Measurements from ENCODE around the gene ZNF670.

ZNF670 gene

GRCh38 chr1:247113094-247113497, 34.5 kb upstream of the ZNF670 start:
- Mint-ChIP-seq H3K27ac (no peak overlapping the region), H3K36me3 (ENCODE audit: insufficient read depth) (no peaks in the 10 kb centered on the region), H3K9me3 (no peaks in the 10 kb centered on the region), H3K4me1 (ENCODE audit: low read depth in 2 of 2) (peaks cover 8 to 11% of the 10 kb centered on the region in 2 donors), H3K27me3 (peaks cover 38 to 61% of the 10 kb centered on the region in 2 donors), H3K4me3 (peak overlapping the region; percentile 18 to 46)
- ATAC-seq (replicated peaks) (no peak), DNase-seq (no peak)

DNA sequence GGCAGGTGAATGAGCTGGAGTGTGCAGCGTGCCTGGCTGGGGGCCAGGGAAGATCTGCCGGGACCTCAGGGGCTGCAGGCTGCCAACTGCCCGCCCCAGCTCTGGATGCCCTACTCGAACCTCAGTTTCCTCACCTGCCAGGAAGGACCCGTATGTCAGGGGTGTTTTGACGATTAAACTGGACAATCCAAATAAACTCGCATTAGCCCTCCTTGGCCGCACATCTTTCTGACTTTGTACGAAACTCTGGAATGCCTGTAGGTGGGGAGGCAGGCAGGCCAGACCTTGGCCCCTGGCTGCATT, 33.8 kb upstream of the ZNF670 start:
- Mint-ChIP-seq H3K27me3 (peaks cover 45 to 68% of the 10 kb centered on the region in 2 donors), H3K9me3 (no peaks in the 10 kb centered on the region), H3K4me3 (peak overlapping the region; percentile 18 to 46), H3K36me3 (ENCODE audit: insufficient read depth) (no peaks in the 10 kb centered on the region), H3K4me1 (ENCODE audit: low read depth in 2 of 2) (peaks cover 8 to 11% of the 10 kb centered on the region in 2 donors), H3K27ac (no peak overlapping the region)
- ATAC-seq (replicated peaks) (no peak), DNase-seq (no peak)

GRCh38 chr1:247111700-247112478, 33.3 kb upstream of the ZNF670 start:
- Mint-ChIP-seq H3K9me3 (no peaks in the 10 kb centered on the region), H3K36me3 (ENCODE audit: insufficient read depth) (no peaks in the 10 kb centered on the region), H3K27ac (no peak overlapping the region), H3K27me3 (peaks cover 50 to 74% of the 10 kb centered on the region in 2 donors), H3K4me1 (ENCODE audit: low read depth in 2 of 2) (peaks cover 8 to 11% of the 10 kb centered on the region in 2 donors), H3K4me3 (peak overlapping the region; percentile 35 to 56)
- peak; percentile 37 for ATAC-seq (replicated peaks)
- DNase-seq = no peak

DNA sequence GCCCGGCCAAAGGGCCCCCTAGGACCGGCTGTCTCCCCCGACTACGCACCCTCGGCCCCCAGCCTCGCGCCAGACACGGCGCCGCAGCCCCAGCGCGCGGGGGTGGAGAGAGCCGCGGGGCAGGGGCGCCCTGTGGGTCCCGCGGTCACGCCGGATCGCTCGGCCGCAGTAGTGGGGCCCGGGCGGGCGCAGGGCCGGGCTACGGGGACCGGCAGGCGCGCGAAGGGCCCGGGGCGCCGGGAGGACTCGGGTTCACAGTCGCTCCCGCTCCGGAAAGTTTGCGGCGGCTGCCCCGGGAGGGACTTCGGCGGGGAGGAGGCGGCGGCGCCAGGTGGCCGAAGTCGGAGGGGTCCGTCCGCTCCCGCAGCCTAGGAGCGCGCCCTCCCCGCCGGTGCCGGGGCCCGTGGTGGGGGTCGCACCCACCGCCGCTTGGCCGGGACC, 32.7 kb upstream of the ZNF670 start:
- Mint-ChIP-seq H3K27me3 (peaks cover 50 to 80% of the 10 kb centered on the region in 2 donors), H3K9me3 (no peaks in the 10 kb centered on the region), H3K4me3 (peak overlapping the region; percentile 67 to 71), H3K27ac (no peak overlapping the region), H3K36me3 (ENCODE audit: insufficient read depth) (no peaks in the 10 kb centered on the region), H3K4me1 (ENCODE audit: low read depth in 2 of 2) (peaks cover 8 to 11% of the 10 kb centered on the region in 2 donors)
- ATAC-seq (replicated peaks) (peak; percentile 53), DNase-seq (no peak)

GRCh38 chr1:247110627-247111258, 32.1 kb upstream of the ZNF670 start:
- H3K27ac Mint-ChIP-seq = no peak overlapping the region
- H3K36me3 Mint-ChIP-seq (ENCODE audit: insufficient read depth) = no peaks in the 10 kb centered on the region
- DNase-seq (no peak), ATAC-seq (replicated peaks) (peak; percentile 40)
- peaks cover 8 to 11% of the 10 kb centered on the region in 2 donors for H3K4me1 Mint-ChIP-seq (ENCODE audit: low read depth in 2 of 2)
- H3K4me3 Mint-ChIP-seq = peak overlapping the region; percentile 67 to 71
- peaks cover 50 to 84% of the 10 kb centered on the region in 2 donors for H3K27me3 Mint-ChIP-seq
- H3K9me3 Mint-ChIP-seq = no peaks in the 10 kb centered on the region

DNA sequence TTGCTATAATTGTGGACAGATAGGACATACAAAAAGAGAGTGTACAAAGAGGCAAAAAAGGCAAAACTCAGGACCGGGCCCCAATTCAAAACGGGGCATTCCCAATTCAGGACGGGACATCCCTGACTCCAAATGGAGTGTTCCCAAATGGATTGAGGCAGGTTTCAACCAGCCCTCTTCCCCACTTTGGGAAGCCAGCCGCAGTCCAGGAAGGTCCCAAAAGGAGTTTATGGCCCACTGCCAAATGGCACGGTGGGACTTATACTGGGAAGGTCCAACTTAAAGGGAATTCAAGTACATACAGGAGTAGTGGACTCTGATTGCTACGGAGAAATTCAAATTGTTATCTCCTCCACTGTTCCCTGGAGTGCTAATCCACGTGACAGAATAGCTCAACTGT, 29.1 kb upstream of the ZNF670 start:
- peaks cover 21% of the 10 kb centered on the region in 2 donors for H3K4me1 Mint-ChIP-seq (ENCODE audit: low read depth in 2 of 2)
- H3K27me3 Mint-ChIP-seq = peaks cover 42 to 60% of the 10 kb centered on the region in 2 donors
- DNase-seq (no peak), ATAC-seq (replicated peaks) (no peak)
- H3K27ac Mint-ChIP-seq = no peak overlapping the region
- peaks cover 7% of the 10 kb centered on the region for H3K36me3 Mint-ChIP-seq (ENCODE audit: insufficient read depth)
- H3K4me3 Mint-ChIP-seq = no peak overlapping the region
- H3K9me3 Mint-ChIP-seq = peaks cover 0 to 2% of the 10 kb centered on the region in 2 donors

DNA sequence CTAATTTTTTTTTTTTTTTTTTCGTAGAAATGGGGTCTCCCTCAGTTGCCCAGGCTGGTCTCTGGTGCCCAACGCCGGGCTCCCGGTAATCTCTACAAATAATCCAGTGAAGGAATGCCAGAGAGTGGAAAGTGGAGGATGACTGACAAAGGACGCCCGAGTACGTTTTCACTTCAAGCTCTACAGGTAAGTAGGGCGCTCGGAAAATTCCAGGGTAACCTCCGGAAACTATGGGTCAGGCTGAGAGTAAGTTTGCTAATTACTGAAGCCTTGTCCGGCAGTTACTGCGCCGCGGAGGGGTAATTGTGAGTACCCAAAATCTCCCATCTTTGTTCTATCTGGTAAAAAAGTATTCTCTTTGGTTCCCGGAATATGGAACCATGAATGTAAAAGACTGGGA, 27.4 kb upstream of the ZNF670 start:
- no peak overlapping the region for H3K4me3 Mint-ChIP-seq

DNA sequence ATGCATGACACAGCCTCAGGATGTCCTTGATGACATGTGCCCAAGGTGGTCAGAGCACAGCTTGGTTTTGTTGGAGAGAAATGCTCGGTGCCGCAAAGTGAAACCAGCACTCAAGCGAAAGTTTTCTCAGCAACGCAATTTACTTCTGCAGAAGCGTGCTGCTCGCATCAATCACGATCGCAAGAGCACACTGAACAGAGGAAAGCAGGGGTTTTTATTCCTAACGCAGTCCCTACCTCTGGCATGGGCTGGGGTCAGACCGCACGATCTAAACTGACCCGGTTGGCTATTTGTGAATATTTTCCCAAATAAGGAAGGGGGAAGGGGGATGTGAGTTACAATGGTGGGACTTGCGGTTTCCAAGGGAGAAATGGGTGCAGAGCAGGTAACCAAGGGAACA, 26.4 kb upstream of the ZNF670 start:
- no peak overlapping the region for H3K27ac Mint-ChIP-seq

More for the DNA sequence above, 27.4 kb upstream of the ZNF670 start:
- H3K36me3 Mint-ChIP-seq (ENCODE audit: insufficient read depth) = peaks cover 22% of the 10 kb centered on the region
- H3K27me3 Mint-ChIP-seq = peaks cover 38 to 51% of the 10 kb centered on the region in 2 donors
- H3K4me1 Mint-ChIP-seq (ENCODE audit: low read depth in 2 of 2) = peaks cover 19 to 20% of the 10 kb centered on the region in 2 donors
- ATAC-seq (replicated peaks) = no peak
- no peak for DNase-seq
- peaks cover 0 to 5% of the 10 kb centered on the region in 2 donors for H3K9me3 Mint-ChIP-seq
- no peak overlapping the region for H3K27ac Mint-ChIP-seq

GRCh38 chr1:247103859-247104591, 25.4 kb upstream of the ZNF670 start, which contains the start of gene ZNF669:
Gene ZNF669 (minus strand): TSS chr1:247104356. CDS start chr1:247104199, 157 bp downstream.
- ATAC-seq (replicated peaks) = peak; percentile 98
- Mint-ChIP-seq H3K4me1 (ENCODE audit: low read depth in 2 of 2) (peaks cover 13 to 16% of the 10 kb centered on the region in 2 donors), H3K9me3 (peaks cover 0 to 10% of the 10 kb centered on the region in 2 donors), H3K4me3 (peak within 1 kb of the TSS; percentile 90 to 92), H3K27me3 (peaks cover 21 to 32% of the 10 kb centered on the region in 2 donors), H3K36me3 (ENCODE audit: insufficient read depth) (peaks cover 37% of the 10 kb centered on the region), H3K27ac (peak within 1 kb of the TSS; percentile 81 to 91)
- peak; percentile 87 to 89 (median 88) for DNase-seq

More for the DNA sequence above, 26.4 kb upstream of the ZNF670 start:
- ATAC-seq (replicated peaks) (no peak), DNase-seq (no peak)
- Mint-ChIP-seq H3K36me3 (ENCODE audit: insufficient read depth) (peaks cover 32% of the 10 kb centered on the region), H3K4me1 (ENCODE audit: low read depth in 2 of 2) (peaks cover 13 to 16% of the 10 kb centered on the region in 2 donors), H3K4me3 (peak overlapping the region in 1 of 2 donors; percentile 92), H3K9me3 (peaks cover 0 to 10% of the 10 kb centered on the region in 2 donors), H3K27me3 (peaks cover 30 to 41% of the 10 kb centered on the region in 2 donors)

DNA sequence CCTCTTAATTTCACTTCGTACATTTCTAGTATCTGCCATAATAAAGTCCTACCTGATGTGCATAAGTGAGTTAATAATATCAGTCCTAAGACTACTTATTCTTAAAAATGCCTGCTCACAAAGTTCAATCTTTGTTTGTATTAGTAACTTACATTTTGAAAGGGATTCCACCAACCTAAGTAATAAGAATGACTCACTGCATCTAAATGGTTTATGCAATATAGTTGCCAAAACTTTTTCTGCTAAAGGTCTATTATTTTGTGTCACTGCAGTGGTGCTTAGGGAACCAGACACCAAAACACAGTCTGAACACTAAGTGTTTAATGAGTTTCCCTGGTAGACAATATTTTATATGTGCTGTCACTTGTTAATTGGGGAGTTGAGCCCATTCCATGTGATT, 23.8 kb upstream of the ZNF670 start:
- Mint-ChIP-seq H3K9me3 (peaks cover 0 to 12% of the 10 kb centered on the region in 2 donors), H3K4me1 (ENCODE audit: low read depth in 2 of 2) (peaks cover 13 to 16% of the 10 kb centered on the region in 2 donors), H3K36me3 (ENCODE audit: insufficient read depth) (peaks cover 50% of the 10 kb centered on the region), H3K27me3 (peaks cover 5 to 15% of the 10 kb centered on the region in 2 donors), H3K4me3 (no peak overlapping the region), H3K27ac (no peak overlapping the region)
- ATAC-seq (replicated peaks) = no peak
- no peak for DNase-seq

DNA sequence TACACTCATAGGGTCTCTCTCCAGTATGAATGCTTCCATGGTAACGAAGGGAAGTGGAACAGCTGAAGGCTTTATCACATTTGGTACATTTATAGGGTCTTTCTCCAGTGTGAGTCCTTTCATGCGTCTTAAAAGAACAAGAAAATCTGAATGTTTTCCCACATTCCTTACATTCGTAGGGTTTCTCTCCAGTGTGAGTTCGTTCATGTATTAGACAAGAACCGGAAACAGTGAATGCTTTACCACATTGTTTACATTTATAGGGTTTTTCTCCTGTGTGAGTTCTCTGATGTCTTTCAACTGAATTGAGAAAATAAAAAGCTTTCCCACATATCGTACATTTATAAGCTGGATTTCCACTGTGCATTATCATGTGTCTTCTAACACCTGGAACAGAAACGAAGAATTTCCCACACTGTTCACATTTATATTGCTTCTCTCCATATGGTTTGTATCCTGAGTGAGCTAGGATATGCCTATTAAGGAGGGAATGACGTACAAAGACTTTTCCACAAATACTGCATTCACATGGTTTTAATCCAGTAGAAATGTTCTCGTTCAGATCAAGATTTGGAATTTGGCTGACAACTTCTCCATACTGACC, 22.2 kb upstream of the ZNF670 start:
- Mint-ChIP-seq H3K36me3 (ENCODE audit: insufficient read depth) (peaks cover 50% of the 10 kb centered on the region), H3K27ac (no peak overlapping the region), H3K4me3 (no peak overlapping the region), H3K27me3 (no peaks in the 10 kb centered on the region), H3K4me1 (ENCODE audit: low read depth in 2 of 2) (peaks cover 13 to 16% of the 10 kb centered on the region in 2 donors), H3K9me3 (peaks cover 0 to 16% of the 10 kb centered on the region in 2 donors)
- ATAC-seq (replicated peaks) (no peak), DNase-seq (no peak)

GRCh38 chr1:247096958-247097357, 18.3 kb upstream of the ZNF670 start:
- Mint-ChIP-seq H3K9me3 (peaks cover 0 to 14% of the 10 kb centered on the region in 2 donors), H3K27ac (no peak overlapping the region), H3K27me3 (no peaks in the 10 kb centered on the region), H3K4me3 (no peak overlapping the region), H3K4me1 (ENCODE audit: low read depth in 2 of 2) (no peaks in the 10 kb centered on the region), H3K36me3 (ENCODE audit: insufficient read depth) (peaks cover 38% of the 10 kb centered on the region)
- no peak for ATAC-seq (replicated peaks)
- no peak for DNase-seq

- peaks cover 0 to 13% of the 10 kb centered on the region in 2 donors for H3K9me3 Mint-ChIP-seq
- ATAC-seq (replicated peaks) = no peak
Measured at GRCh38 chr1:247096544-247096943, 17.9 kb upstream of the ZNF670 start.

More at GRCh38 chr1:247096544-247096943, 17.9 kb upstream of the ZNF670 start:
- no peak overlapping the region for H3K4me3 Mint-ChIP-seq
- no peaks in the 10 kb centered on the region for H3K4me1 Mint-ChIP-seq (ENCODE audit: low read depth in 2 of 2)
- H3K27ac Mint-ChIP-seq = no peak overlapping the region
- H3K27me3 Mint-ChIP-seq = no peaks in the 10 kb centered on the region
- DNase-seq = no peak
- H3K36me3 Mint-ChIP-seq (ENCODE audit: insufficient read depth) = peaks cover 34% of the 10 kb centered on the region

Data from effector memory CD8-positive, alpha-beta T cell (primary cell).